ENCODE measurements around the gene OR13C8. TPM values are rescaled to one million over a fixed set of nuclear protein-coding genes. Genes with fewer than 3 reads are reported as not detected.

The OR13C8 gene
- total and polyA plus RNA-seq, 4 donors, result not detected

DNA sequence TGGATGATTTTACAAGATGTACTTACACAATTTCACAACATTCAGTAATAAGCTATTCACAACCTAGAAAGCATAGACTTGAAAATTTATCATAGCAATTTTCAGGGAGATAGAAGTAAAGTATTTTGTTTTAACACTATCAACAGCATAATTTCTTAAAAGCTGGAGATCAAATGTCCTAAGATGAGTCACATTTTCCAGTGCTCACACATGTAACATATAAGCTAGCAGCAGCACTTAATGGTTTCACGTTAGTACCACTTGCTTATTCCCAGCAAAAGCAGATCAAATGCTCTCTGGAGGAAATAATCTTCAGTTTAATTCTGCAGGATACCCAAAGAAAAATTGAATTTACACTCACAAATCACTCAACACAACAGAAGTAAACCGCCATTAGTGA, 6.5 kb downstream of the OR13C8 start:
- H3K27me3 ChIP-seq (ENCODE audit: control insufficient read depth in 4 of 4, insufficient read depth in 4 of 4, low read length in 3 of 4), result no peaks in the 10 kb centered on the region
- no peaks in the 10 kb centered on the region for H3K36me3 ChIP-seq (ENCODE audit: control insufficient read depth in 4 of 4, insufficient read depth in 3 of 4, low read depth in 1 of 4, low read length in 3 of 4)
- no peaks in the 10 kb centered on the region for H3K4me1 ChIP-seq (ENCODE audit: control insufficient read depth in 4 of 4, insufficient read depth in 4 of 4, low read length in 3 of 4)
- no peak overlapping the region for H3K27ac ChIP-seq (ENCODE audit: low read depth in 1 of 2, low read length in 2 of 2)
- no peak overlapping the region for H3K4me3 ChIP-seq (ENCODE audit: low read depth in 1 of 3, low read length in 3 of 3)
- no peak for TF ChIP-seq RAD21 (IDR thresholded peaks at IDR 0.05)
- TF ChIP-seq TAF1 (conservative IDR thresholded peaks at IDR 0.05), result no peak
- no peak for TF ChIP-seq FOXA2 (IDR thresholded peaks at IDR 0.05)
- TF ChIP-seq FOXA1 (IDR thresholded peaks at IDR 0.05), result no peak
- TF ChIP-seq, protein P1, sequence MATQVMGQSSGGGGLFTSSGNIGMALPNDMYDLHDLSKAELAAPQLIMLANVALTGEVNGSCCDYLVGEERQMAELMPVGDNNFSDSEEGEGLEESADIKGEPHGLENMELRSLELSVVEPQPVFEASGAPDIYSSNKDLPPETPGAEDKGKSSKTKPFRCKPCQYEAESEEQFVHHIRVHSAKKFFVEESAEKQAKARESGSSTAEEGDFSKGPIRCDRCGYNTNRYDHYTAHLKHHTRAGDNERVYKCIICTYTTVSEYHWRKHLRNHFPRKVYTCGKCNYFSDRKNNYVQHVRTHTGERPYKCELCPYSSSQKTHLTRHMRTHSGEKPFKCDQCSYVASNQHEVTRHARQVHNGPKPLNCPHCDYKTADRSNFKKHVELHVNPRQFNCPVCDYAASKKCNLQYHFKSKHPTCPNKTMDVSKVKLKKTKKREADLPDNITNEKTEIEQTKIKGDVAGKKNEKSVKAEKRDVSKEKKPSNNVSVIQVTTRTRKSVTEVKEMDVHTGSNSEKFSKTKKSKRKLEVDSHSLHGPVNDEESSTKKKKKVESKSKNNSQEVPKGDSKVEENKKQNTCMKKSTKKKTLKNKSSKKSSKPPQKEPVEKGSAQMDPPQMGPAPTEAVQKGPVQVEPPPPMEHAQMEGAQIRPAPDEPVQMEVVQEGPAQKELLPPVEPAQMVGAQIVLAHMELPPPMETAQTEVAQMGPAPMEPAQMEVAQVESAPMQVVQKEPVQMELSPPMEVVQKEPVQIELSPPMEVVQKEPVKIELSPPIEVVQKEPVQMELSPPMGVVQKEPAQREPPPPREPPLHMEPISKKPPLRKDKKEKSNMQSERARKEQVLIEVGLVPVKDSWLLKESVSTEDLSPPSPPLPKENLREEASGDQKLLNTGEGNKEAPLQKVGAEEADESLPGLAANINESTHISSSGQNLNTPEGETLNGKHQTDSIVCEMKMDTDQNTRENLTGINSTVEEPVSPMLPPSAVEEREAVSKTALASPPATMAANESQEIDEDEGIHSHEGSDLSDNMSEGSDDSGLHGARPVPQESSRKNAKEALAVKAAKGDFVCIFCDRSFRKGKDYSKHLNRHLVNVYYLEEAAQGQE (IDR thresholded peaks at IDR 0.05), result no peak
- TF ChIP-seq SP1 (IDR thresholded peaks at IDR 0.05), result no peak
- TF ChIP-seq ZBTB33 (IDR thresholded peaks at IDR 0.05), result no peak
- TF ChIP-seq RXRA (IDR thresholded peaks at IDR 0.05), result no peak
- TF ChIP-seq HNF4A (conservative IDR thresholded peaks at IDR 0.05), result no peak
- no peak for TF ChIP-seq YY1 (IDR thresholded peaks at IDR 0.05)
- TF ChIP-seq MAX (IDR thresholded peaks at IDR 0.05), result no peak
- no peak for TF ChIP-seq ATF3 (IDR thresholded peaks at IDR 0.05)
- TF ChIP-seq, protein P2, sequence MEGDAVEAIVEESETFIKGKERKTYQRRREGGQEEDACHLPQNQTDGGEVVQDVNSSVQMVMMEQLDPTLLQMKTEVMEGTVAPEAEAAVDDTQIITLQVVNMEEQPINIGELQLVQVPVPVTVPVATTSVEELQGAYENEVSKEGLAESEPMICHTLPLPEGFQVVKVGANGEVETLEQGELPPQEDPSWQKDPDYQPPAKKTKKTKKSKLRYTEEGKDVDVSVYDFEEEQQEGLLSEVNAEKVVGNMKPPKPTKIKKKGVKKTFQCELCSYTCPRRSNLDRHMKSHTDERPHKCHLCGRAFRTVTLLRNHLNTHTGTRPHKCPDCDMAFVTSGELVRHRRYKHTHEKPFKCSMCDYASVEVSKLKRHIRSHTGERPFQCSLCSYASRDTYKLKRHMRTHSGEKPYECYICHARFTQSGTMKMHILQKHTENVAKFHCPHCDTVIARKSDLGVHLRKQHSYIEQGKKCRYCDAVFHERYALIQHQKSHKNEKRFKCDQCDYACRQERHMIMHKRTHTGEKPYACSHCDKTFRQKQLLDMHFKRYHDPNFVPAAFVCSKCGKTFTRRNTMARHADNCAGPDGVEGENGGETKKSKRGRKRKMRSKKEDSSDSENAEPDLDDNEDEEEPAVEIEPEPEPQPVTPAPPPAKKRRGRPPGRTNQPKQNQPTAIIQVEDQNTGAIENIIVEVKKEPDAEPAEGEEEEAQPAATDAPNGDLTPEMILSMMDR (IDR thresholded peaks at IDR 0.05; ENCODE audit: low read depth, low read length, missing input control), result no peak
- no peak for TF ChIP-seq GABPA (IDR thresholded peaks at IDR 0.05 in 1 of 2, conservative IDR thresholded peaks at IDR 0.05 in 1 of 2)
- TF ChIP-seq NR2F2 (IDR thresholded peaks at IDR 0.05), result no peak
- 75% methylated on average over 2 of the region's 2 CpGs for WGBS
- H3K9me3 ChIP-seq (ENCODE audit: control insufficient read depth in 4 of 4, low read length in 3 of 4), result peaks cover 0 to 8% (median 5%) of the 10 kb centered on the region in 4 donors
- no peak for DNase-seq (ENCODE audit: low spot score)
- H3K9ac ChIP-seq (ENCODE audit: low read depth in 1 of 2, low read length in 2 of 2), result no peak overlapping the region

- H3K9ac ChIP-seq (ENCODE audit: low read depth in 1 of 2, low read length in 2 of 2), result no peak overlapping the region
- no peak for DNase-seq (ENCODE audit: low spot score)
- peaks cover 0 to 7% (median 2%) of the 10 kb centered on the region in 4 donors for H3K9me3 ChIP-seq (ENCODE audit: control insufficient read depth in 4 of 4, low read length in 3 of 4)
- no peak overlapping the region for H3K4me3 ChIP-seq (ENCODE audit: low read depth in 1 of 3, low read length in 3 of 3)
- no peaks in the 10 kb centered on the region for H3K27me3 ChIP-seq (ENCODE audit: control insufficient read depth in 4 of 4, insufficient read depth in 4 of 4, low read length in 3 of 4)
- H3K27ac ChIP-seq (ENCODE audit: low read depth in 1 of 2, low read length in 2 of 2), result no peak overlapping the region
- no peaks in the 10 kb centered on the region for H3K36me3 ChIP-seq (ENCODE audit: control insufficient read depth in 4 of 4, insufficient read depth in 3 of 4, low read depth in 1 of 4, low read length in 3 of 4)
- no peaks in the 10 kb centered on the region for H3K4me1 ChIP-seq (ENCODE audit: control insufficient read depth in 4 of 4, insufficient read depth in 4 of 4, low read length in 3 of 4)
- 74% methylated on average over 5 of the region's 5 CpGs for WGBS
- no peak for TF ChIP-seq ATF3 (IDR thresholded peaks at IDR 0.05)
- TF ChIP-seq FOXA2 (IDR thresholded peaks at IDR 0.05), result no peak
- TF ChIP-seq, protein P1 (IDR thresholded peaks at IDR 0.05), result no peak
- TF ChIP-seq JUND (IDR thresholded peaks at IDR 0.05), result no peak
- TF ChIP-seq EGR1 (IDR thresholded peaks at IDR 0.05; ENCODE audit: low read depth in 2 of 2), result no peak
- TF ChIP-seq, protein P2 (IDR thresholded peaks at IDR 0.05; ENCODE audit: low read depth, low read length, missing input control), result no peak
- no peak for TF ChIP-seq NR2F2 (IDR thresholded peaks at IDR 0.05)
- TF ChIP-seq MAX (IDR thresholded peaks at IDR 0.05), result no peak
- TF ChIP-seq HNF4A (conservative IDR thresholded peaks at IDR 0.05), result no peak
- no peak for TF ChIP-seq HNF4G (IDR thresholded peaks at IDR 0.05)
Measured at GRCh38 chr9:104577263-104577662, 8.3 kb downstream of the OR13C8 start.
